Activated effector memory CD4-positive, alpha-beta T cell treated with anti-CD3 and anti-CD28 coated beads, Interleukin-2, amount 50 U/mL, for 16 hours (primary cell): ENCODE data around the gene MCOLN1.

ENCODE experiments used
- DNase-seq: peaks from one replicate; pipeline ENCODE4 v3.0.0-alpha.2; 2020

The MCOLN1 gene

GRCh38 chr19:7504684-7505083, 17.7 kb upstream of the MCOLN1 start:
- no peak for DNase-seq

GRCh38 chr19:7505288-7505681, 17.1 kb upstream of the MCOLN1 start:
- DNase-seq: no peak

GRCh38 chr19:7505682-7506384, 16.6 kb upstream of the MCOLN1 start:
- DNase-seq: no peak

- peak; percentile 77 for DNase-seq
Measured at GRCh38 chr19:7506385-7507328, 15.8 kb upstream of the MCOLN1 start.

- no peak for DNase-seq
Measured at GRCh38 chr19:7507884-7508283, 14.5 kb upstream of the MCOLN1 start.

GRCh38 chr19:7509625-7510024, 12.8 kb upstream of the MCOLN1 start:
- no peak for DNase-seq

- DNase-seq: no peak
Measured at GRCh38 chr19:7512400-7512851, 10.0 kb upstream of the MCOLN1 start.

GRCh38 chr19:7513809-7514642, 8.4 kb upstream of the MCOLN1 start:
- no peak for DNase-seq

- DNase-seq: no peak
Measured at GRCh38 chr19:7515110-7515644, 7.2 kb upstream of the MCOLN1 start.

GRCh38 chr19:7515645-7516151, 6.7 kb upstream of the MCOLN1 start, which contains the start of gene ZNF358:
Gene ZNF358, plus strand, starts transcription at chr19:7516103. Its CDS starts 3,140 bp downstream, at chr19:7519243.
- DNase-seq: peak; percentile 72

- DNase-seq: no peak
Measured at GRCh38 chr19:7516333-7516732, 6.1 kb upstream of the MCOLN1 start.

- DNase-seq: no peak
Measured at GRCh38 chr19:7516878-7517277, 5.5 kb upstream of the MCOLN1 start.

GRCh38 chr19:7519361-7520130, 2.9 kb upstream of the MCOLN1 start:
- no peak for DNase-seq

GRCh38 chr19:7520131-7521051, 2.0 kb upstream of the MCOLN1 start:
- DNase-seq: no peak

- no peak for DNase-seq
Measured at GRCh38 chr19:7521551-7522071, 813 bp upstream of the MCOLN1 start.

- DNase-seq: no peak
Measured at GRCh38 chr19:7522923-7523667, 671 bp downstream of the MCOLN1 start.

- DNase-seq: no peak
Measured at GRCh38 chr19:7524523-7524922, 2.1 kb downstream of the MCOLN1 start.

GRCh38 chr19:7524992-7525739, 2.7 kb downstream of the MCOLN1 start:
- no peak for DNase-seq
